SK-N-SH treated with all-trans-retinoic acid at 6 μM for 48 hours (cell line): Measurements from ENCODE around the gene UGT1A3.
"Not testable (repeated sequence)": the region's sequence is repeated elsewhere in the genome, so short reads cannot be mapped to it uniquely, and the experiment has no call there.

Experiments used
- POU6F1 ChIP-seq: fragments of 250-450 bp; sonication (Bioruptor Pico); IDR thresholded peaks from 2 replicates; pipeline ENCODE4 v1.8.0; 2021; ENCODE audit warnings: low read depth, mild to moderate bottlenecking, moderate library complexity, borderline replicate concordance
- RARB ChIP-seq: fragments of 250-450 bp; sonication (Bioruptor Pico); IDR thresholded peaks from 2 replicates; pipeline ENCODE4 v1.8.0; 2021; ENCODE audit warnings: mild to moderate bottlenecking, moderate library complexity
- SNAI2 ChIP-seq: fragments of 250-450 bp; sonication (Bioruptor Pico); IDR thresholded peaks from 2 replicates; pipeline ENCODE4 v1.5.0; 2020; ENCODE audit warnings: mild to moderate bottlenecking, moderate library complexity
- TCF4 ChIP-seq: fragments of 250-450 bp; sonication (Bioruptor Pico); IDR thresholded peaks from 2 replicates; pipeline ENCODE4 v1.8.0; 2021; ENCODE audit warnings: mild to moderate bottlenecking, moderate library complexity, borderline replicate concordance
- TOX ChIP-seq: fragments of 250-450 bp; sonication (Bioruptor Pico); IDR thresholded peaks from 2 replicates; pipeline ENCODE4 v1.8.0; 2021; ENCODE audit warnings: mild to moderate bottlenecking, moderate library complexity, borderline replicate concordance
- ZFP3 ChIP-seq: fragments of 250-450 bp; sonication (Bioruptor Pico); IDR thresholded peaks from 2 replicates; pipeline ENCODE4 v1.5.0; 2020; ENCODE audit warnings: mild to moderate bottlenecking, moderate library complexity
- ZFP30 ChIP-seq: fragments of 450-650 bp; formaldehyde crosslinking; IDR thresholded peaks from 2 replicates; pipeline ENCODE4 v1.5.0; 2022; ENCODE audit warnings: mild to moderate bottlenecking, moderate library complexity

GRCh38 chr2:233750689-233751088 is 21.8 kb downstream of the UGT1A3 start:
- not testable (repeated sequence) for TF ChIP-seq TCF4 (CRISPR knock-in tag); POU6F1; TOX (CRISPR knock-in tag); ZFP30 (CRISPR knock-in tag); RARB; ZFP3; SNAI2 (CRISPR knock-in tag)
